NT2/D1 (cell line): Measurements from ENCODE around the gene KLF6.

Experiments
- DNase-seq: peaks from one replicate; pipeline ENCODE4 v3.0.0-alpha.2; 2011; ENCODE audit warnings: low read depth, low spot score
- H3K27me3 ChIP-seq: 2 replicates; pipeline ENCODE4 v1.6.0; 2011; ENCODE audit warnings: mild to moderate bottlenecking; ENCODE audit not compliant: insufficient read length, insufficient read depth
- H3K36me3 ChIP-seq: 2 replicates; pipeline ENCODE4 v1.6.1; 2011; ENCODE audit warnings: mild to moderate bottlenecking, low read length, mixed read lengths; ENCODE audit not compliant: insufficient read depth, insufficient read length
- H3K4me1 ChIP-seq: 2 replicates; pipeline ENCODE4 v1.5.1; 2011; ENCODE audit not compliant: insufficient read depth, insufficient read length
- H3K4me3 ChIP-seq: 2 replicates; pipeline ENCODE4 v1.5.1; 2011; ENCODE audit warnings: low read depth; ENCODE audit not compliant: insufficient read length
- H3K9ac ChIP-seq: 2 replicates; pipeline ENCODE4 v1.6.0; 2011; ENCODE audit warnings: low read depth; ENCODE audit not compliant: insufficient read length
- H3K9me3 ChIP-seq: 2 replicates; pipeline ENCODE4 v1.5.1; 2011; ENCODE audit warnings: mild to moderate bottlenecking, low read length; ENCODE audit not compliant: insufficient read depth
- SUZ12 ChIP-seq: IDR thresholded peaks from 2 replicates; pipeline ENCODE4 v1.6.1; 2011; ENCODE audit not compliant: insufficient read length, insufficient read depth; ENCODE audit errors: extremely low read depth
- YY1 ChIP-seq: IDR thresholded peaks from 2 replicates; pipeline ENCODE4 v1.6.1; 2011; ENCODE audit not compliant: insufficient read length, insufficient read depth
- ZNF274 ChIP-seq: IDR thresholded peaks from 2 replicates; pipeline ENCODE4 v1.6.1; 2011; ENCODE audit warnings: mild to moderate bottlenecking, low read depth, low read length

KLF6 gene

GRCh38 chr10:3773460-3774017 is 11.5 kb downstream of the KLF6 start:
- TF ChIP-seq ZNF274, result no peak
- TF ChIP-seq SUZ12, result no peak
- TF ChIP-seq YY1, result no peak
- peaks cover 27% of the 10 kb centered on the region for H3K36me3 ChIP-seq
- no peak overlapping the region for H3K4me3 ChIP-seq
- H3K9ac ChIP-seq, result no peak overlapping the region
- no peaks in the 10 kb centered on the region for H3K9me3 ChIP-seq
- no peaks in the 10 kb centered on the region for H3K4me1 ChIP-seq
- H3K27me3 ChIP-seq, result no peaks in the 10 kb centered on the region
- DNase-seq, result no peak

- DNase-seq, result no peak
- Histone ChIP-seq H3K4me1 (no peaks in the 10 kb centered on the region), H3K9ac (no peak overlapping the region), H3K4me3 (no peak overlapping the region), H3K27me3 (no peaks in the 10 kb centered on the region), H3K36me3 (peaks cover 20% of the 10 kb centered on the region), H3K9me3 (no peaks in the 10 kb centered on the region)
- no peak for TF ChIP-seq ZNF274
- TF ChIP-seq SUZ12, result no peak
- no peak for TF ChIP-seq YY1
These were observed 12.4 kb downstream of the KLF6 start for GRCh38 chr10:3772361-3773171.

- TF ChIP-seq ZNF274 (no peak), SUZ12 (no peak), YY1 (no peak)
- DNase-seq, result no peak
- Histone ChIP-seq H3K27me3 (no peaks in the 10 kb centered on the region), H3K9me3 (no peaks in the 10 kb centered on the region), H3K4me3 (no peak overlapping the region), H3K4me1 (no peaks in the 10 kb centered on the region), H3K36me3 (peaks cover 10% of the 10 kb centered on the region), H3K9ac (no peak overlapping the region)
These were observed 14.3 kb downstream of the KLF6 start for GRCh38 chr10:3770611-3771110.

GRCh38 chr10:3769556-3769955 is 15.5 kb downstream of the KLF6 start:
- H3K9ac ChIP-seq, result no peak overlapping the region
- peaks cover 1% of the 10 kb centered on the region for H3K36me3 ChIP-seq
- TF ChIP-seq YY1 (no peak), SUZ12 (no peak), ZNF274 (no peak)

GRCh38 chr10:3766046-3766756 is 18.8 kb downstream of the KLF6 start:
- Histone ChIP-seq H3K27me3 (no peaks in the 10 kb centered on the region), H3K9ac (no peak overlapping the region), H3K9me3 (no peaks in the 10 kb centered on the region), H3K4me3 (no peak overlapping the region), H3K36me3 (no peaks in the 10 kb centered on the region), H3K4me1 (no peaks in the 10 kb centered on the region)
- DNase-seq, result no peak
- TF ChIP-seq YY1, result no peak
- TF ChIP-seq ZNF274, result no peak
- TF ChIP-seq SUZ12, result no peak

More at GRCh38 chr10:3769556-3769955, 15.5 kb downstream of the KLF6 start:
- Histone ChIP-seq H3K4me3 (no peak overlapping the region), H3K9me3 (no peaks in the 10 kb centered on the region), H3K27me3 (no peaks in the 10 kb centered on the region), H3K4me1 (no peaks in the 10 kb centered on the region)
- DNase-seq, result no peak

- no peaks in the 10 kb centered on the region for H3K9me3 ChIP-seq
- no peak overlapping the region for H3K4me3 ChIP-seq
- H3K9ac ChIP-seq, result no peak overlapping the region
- no peak for TF ChIP-seq YY1
- no peak for TF ChIP-seq SUZ12
- no peak for TF ChIP-seq ZNF274
- no peaks in the 10 kb centered on the region for H3K36me3 ChIP-seq
- peaks cover 2% of the 10 kb centered on the region for H3K4me1 ChIP-seq
- H3K27me3 ChIP-seq, result no peaks in the 10 kb centered on the region
- DNase-seq, result no peak
These were observed 19.9 kb downstream of the KLF6 start for GRCh38 chr10:3765146-3765545.
